ENCODE measurements around the gene TBC1D22A. TPM values are rescaled to one million over a fixed set of nuclear protein-coding genes. Genes with fewer than 3 reads are reported as not detected.

The TBC1D22A gene
- total and polyA plus RNA-seq, 2 experiments from 2014 or later = 9.6 to 13.3 TPM

DNA sequence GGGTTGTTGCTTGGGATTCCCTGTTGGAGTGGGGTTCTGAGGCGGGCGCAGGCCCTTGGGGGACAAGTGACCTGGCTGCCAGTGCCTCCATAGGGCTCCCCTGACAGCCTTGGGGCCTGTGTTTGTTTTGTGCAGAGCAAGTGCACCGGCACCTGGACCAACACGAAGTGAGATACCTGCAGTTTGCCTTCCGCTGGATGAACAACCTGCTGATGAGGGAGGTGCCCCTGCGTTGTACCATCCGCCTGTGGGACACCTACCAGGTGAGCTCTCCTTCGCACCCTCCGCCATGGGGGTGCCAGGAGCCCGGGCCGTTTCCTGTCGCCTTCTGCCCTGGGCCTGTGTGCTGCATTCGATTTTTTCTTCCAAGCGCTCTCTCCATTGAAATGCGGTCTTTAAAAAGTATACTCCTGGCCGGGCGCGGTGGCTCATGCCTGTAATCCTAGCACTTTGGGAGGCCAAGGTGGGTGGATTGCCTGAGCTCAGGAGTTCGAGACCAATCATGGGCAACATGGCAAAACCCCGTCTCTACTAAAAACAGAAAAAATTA lies 274.6 kb downstream of the TBC1D22A start (continued):
- TF ChIP-seq ZNF462 (CRISPR knock-in tag; IDR thresholded peaks at IDR 0.05) = no peak
- TF ChIP-seq, protein P1, sequence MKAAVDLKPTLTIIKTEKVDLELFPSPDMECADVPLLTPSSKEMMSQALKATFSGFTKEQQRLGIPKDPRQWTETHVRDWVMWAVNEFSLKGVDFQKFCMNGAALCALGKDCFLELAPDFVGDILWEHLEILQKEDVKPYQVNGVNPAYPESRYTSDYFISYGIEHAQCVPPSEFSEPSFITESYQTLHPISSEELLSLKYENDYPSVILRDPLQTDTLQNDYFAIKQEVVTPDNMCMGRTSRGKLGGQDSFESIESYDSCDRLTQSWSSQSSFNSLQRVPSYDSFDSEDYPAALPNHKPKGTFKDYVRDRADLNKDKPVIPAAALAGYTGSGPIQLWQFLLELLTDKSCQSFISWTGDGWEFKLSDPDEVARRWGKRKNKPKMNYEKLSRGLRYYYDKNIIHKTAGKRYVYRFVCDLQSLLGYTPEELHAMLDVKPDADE (IDR thresholded peaks at IDR 0.05) = no peak
- no peak for TF ChIP-seq CREB1 (CRISPR knock-in tag; IDR thresholded peaks at IDR 0.05; ENCODE audit: low read depth)
- TF ChIP-seq ZNF331 (CRISPR knock-in tag; IDR thresholded peaks at IDR 0.05; ENCODE audit: low read depth) = no peak
- TF ChIP-seq POLR2AphosphoS5 (IDR thresholded peaks at IDR 0.05; ENCODE audit: low read depth) = no peak
- no peak for TF ChIP-seq NANOG (IDR thresholded peaks at IDR 0.05; ENCODE audit: borderline replicate concordance)
- no peak for TF ChIP-seq STAT1 (IDR thresholded peaks at IDR 0.05; ENCODE audit: unreplicated experiment)
- TF ChIP-seq JUNB (IDR thresholded peaks at IDR 0.05; ENCODE audit: unreplicated experiment) = no peak

GRCh38 chr22:47038206-47038835 lies 275.9 kb downstream of the TBC1D22A start:
- Mint-ChIP-seq H3K27ac (no peak overlapping the region; the same call in 1 of the 2 replicates), H3K4me3 (no peak overlapping the region)
- TF ChIP-seq STAT1 (IDR thresholded peaks at IDR 0.05; ENCODE audit: unreplicated experiment) (no peak), CTCF (conservative IDR thresholded peaks at IDR 0.05; ENCODE audit: low read depth in 2 of 2) (no peak), ZNF114 (CRISPR knock-in tag; IDR thresholded peaks at IDR 0.05) (no peak), ZNF331 (CRISPR knock-in tag; IDR thresholded peaks at IDR 0.05; ENCODE audit: low read depth) (no peak), POLR2AphosphoS5 (IDR thresholded peaks at IDR 0.05; ENCODE audit: low read depth) (no peak), CREB1 (CRISPR knock-in tag; IDR thresholded peaks at IDR 0.05; ENCODE audit: low read depth) (no peak)
- TF ChIP-seq, protein P2, sequence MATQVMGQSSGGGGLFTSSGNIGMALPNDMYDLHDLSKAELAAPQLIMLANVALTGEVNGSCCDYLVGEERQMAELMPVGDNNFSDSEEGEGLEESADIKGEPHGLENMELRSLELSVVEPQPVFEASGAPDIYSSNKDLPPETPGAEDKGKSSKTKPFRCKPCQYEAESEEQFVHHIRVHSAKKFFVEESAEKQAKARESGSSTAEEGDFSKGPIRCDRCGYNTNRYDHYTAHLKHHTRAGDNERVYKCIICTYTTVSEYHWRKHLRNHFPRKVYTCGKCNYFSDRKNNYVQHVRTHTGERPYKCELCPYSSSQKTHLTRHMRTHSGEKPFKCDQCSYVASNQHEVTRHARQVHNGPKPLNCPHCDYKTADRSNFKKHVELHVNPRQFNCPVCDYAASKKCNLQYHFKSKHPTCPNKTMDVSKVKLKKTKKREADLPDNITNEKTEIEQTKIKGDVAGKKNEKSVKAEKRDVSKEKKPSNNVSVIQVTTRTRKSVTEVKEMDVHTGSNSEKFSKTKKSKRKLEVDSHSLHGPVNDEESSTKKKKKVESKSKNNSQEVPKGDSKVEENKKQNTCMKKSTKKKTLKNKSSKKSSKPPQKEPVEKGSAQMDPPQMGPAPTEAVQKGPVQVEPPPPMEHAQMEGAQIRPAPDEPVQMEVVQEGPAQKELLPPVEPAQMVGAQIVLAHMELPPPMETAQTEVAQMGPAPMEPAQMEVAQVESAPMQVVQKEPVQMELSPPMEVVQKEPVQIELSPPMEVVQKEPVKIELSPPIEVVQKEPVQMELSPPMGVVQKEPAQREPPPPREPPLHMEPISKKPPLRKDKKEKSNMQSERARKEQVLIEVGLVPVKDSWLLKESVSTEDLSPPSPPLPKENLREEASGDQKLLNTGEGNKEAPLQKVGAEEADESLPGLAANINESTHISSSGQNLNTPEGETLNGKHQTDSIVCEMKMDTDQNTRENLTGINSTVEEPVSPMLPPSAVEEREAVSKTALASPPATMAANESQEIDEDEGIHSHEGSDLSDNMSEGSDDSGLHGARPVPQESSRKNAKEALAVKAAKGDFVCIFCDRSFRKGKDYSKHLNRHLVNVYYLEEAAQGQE (IDR thresholded peaks at IDR 0.05; ENCODE audit: unreplicated experiment) = no peak

More at GRCh38 chr22:47038206-47038835, 275.9 kb downstream of the TBC1D22A start:
- Mint-ChIP-seq H3K27me3 (ENCODE audit: insufficient read depth, low read depth, poor library complexity) (peaks cover 14% of the 10 kb centered on the region), H3K36me3 (ENCODE audit: low read depth) (no peaks in the 10 kb centered on the region), H3K9me3 (no peaks in the 10 kb centered on the region; the same call in 1 of the 3 replicates), H3K4me1 (peaks cover 7% of the 10 kb centered on the region)
- ATAC-seq (no peak), DNase-seq (ENCODE audit: low spot score) (no peak)
- Histone ChIP-seq H3K4me3 (no peak overlapping the region), H2AFZ (no peak overlapping the region), H3F3A (replicated peaks; ENCODE audit: low read depth) (no peaks in the 10 kb centered on the region), H3K4me1 (ENCODE audit: insufficient read depth) (no peaks in the 10 kb centered on the region), H3K4me2 (no peak overlapping the region), H4K20me1 (replicated peaks; ENCODE audit: insufficient read depth) (0 out of 2 replicates have a peak, but pooled peaks cover under 1% of the 10 kb centered on the region), H3K9me2 (ENCODE audit: insufficient read depth) (no peaks in the 10 kb centered on the region), H3K27me3 (ENCODE audit: insufficient read depth) (no peaks in the 10 kb centered on the region), H3K27ac (ENCODE audit: low read depth) (no peak overlapping the region), H3K79me2 (replicated peaks; ENCODE audit: insufficient read depth) (0 out of 2 replicates have a peak, but pooled peaks cover 3% of the 10 kb centered on the region), H3K36me3 (ENCODE audit: insufficient read depth) (no peaks in the 10 kb centered on the region)
